Measurements from ENCODE around the gene TMEM63A. TPM values are rescaled to one million over a fixed set of nuclear protein-coding genes. Genes with fewer than 3 reads are reported as not detected.

The TMEM63A gene
- total and polyA plus RNA-seq, 8 donors, result 5.3 to 208 (median 84.5) TPM

GRCh38 chr1:225845097-225845496 is 37.1 kb downstream of the TMEM63A start:
- DNase-seq, result no peak
- peak overlapping the region in 3 of 5 donors; percentile 8 to 63 (median 40) for H3K27ac ChIP-seq
- no peaks in the 10 kb centered on the region for H3K27me3 ChIP-seq
- no peaks in the 10 kb centered on the region for H3K9me3 ChIP-seq
- H3K4me3 ChIP-seq, result no peak overlapping the region
- 86 to 92% (median 88%) methylated on average over 11 to 14 of the region's 14 CpGs for WGBS, 5 donors
- TF ChIP-seq POLR2A (IDR thresholded peaks at IDR 0.05) (no peak), POLR2AphosphoS5 (IDR thresholded peaks at IDR 0.05) (no peak), EP300 (IDR thresholded peaks at IDR 0.05) (no peak), CTCF (IDR thresholded peaks at IDR 0.05) (no peak)
- intact Hi-C loops (cut with DNase I; ENCODE audit: low total_unique reads), result no loop called here
- peaks cover 25 to 53% (median 35%) of the 10 kb centered on the region in 4 donors for H3K4me1 ChIP-seq
- peaks cover 44 to 97% (median 92%) of the 10 kb centered on the region in 4 donors for H3K36me3 ChIP-seq

- Histone ChIP-seq H3K4me1 (peaks cover 25 to 47% (median 32%) of the 10 kb centered on the region in 4 donors), H3K36me3 (peaks cover 45 to 98% (median 92%) of the 10 kb centered on the region in 4 donors), H3K27me3 (no peaks in the 10 kb centered on the region), H3K4me3 (no peak overlapping the region), H3K9me3 (no peaks in the 10 kb centered on the region), H3K27ac (peak overlapping the region in 3 of 5 donors; percentile 8 to 63 (median 40))
- intact Hi-C loops (cut with DNase I; ENCODE audit: low total_unique reads), result no loop called here
- no peak for DNase-seq
- WGBS, 5 donors, result 71 to 83% (median 81%) methylated on average over 17 to 18 of the region's 18 CpGs
- no peak for TF ChIP-seq POLR2A (IDR thresholded peaks at IDR 0.05)
Measured at GRCh38 chr1:225844236-225845061, 37.7 kb downstream of the TMEM63A start.

GRCh38 chr1:225843426-225843795 is 38.8 kb downstream of the TMEM63A start:
- TF ChIP-seq EP300 (IDR thresholded peaks at IDR 0.05) (no peak), CTCF (IDR thresholded peaks at IDR 0.05) (no peak), POLR2A (IDR thresholded peaks at IDR 0.05) (no peak), POLR2AphosphoS5 (IDR thresholded peaks at IDR 0.05) (no peak)

GRCh38 chr1:225842788-225843425 is 39.3 kb downstream of the TMEM63A start:
- no peaks in the 10 kb centered on the region for H3K9me3 ChIP-seq
- no peak for DNase-seq
- H3K36me3 ChIP-seq, result peaks cover 54 to 98% (median 91%) of the 10 kb centered on the region in 4 donors
- H3K27me3 ChIP-seq, result no peaks in the 10 kb centered on the region
- H3K27ac ChIP-seq, result peak overlapping the region in 1 of 5 donors; percentile 36
- intact Hi-C loops (cut with DNase I; ENCODE audit: low total_unique reads), result no loop called here
- peaks cover 16 to 31% (median 21%) of the 10 kb centered on the region in 4 donors for H3K4me1 ChIP-seq
- 82 to 87% (median 87%) methylated on average over 3 to 6 of the region's 6 CpGs for WGBS, 5 donors
- TF ChIP-seq POLR2AphosphoS5 (IDR thresholded peaks at IDR 0.05) (no peak), POLR2A (IDR thresholded peaks at IDR 0.05) (no peak), EP300 (IDR thresholded peaks at IDR 0.05) (no peak), CTCF (IDR thresholded peaks at IDR 0.05) (no peak)
- H3K4me3 ChIP-seq, result no peak overlapping the region

More at GRCh38 chr1:225843426-225843795, 38.8 kb downstream of the TMEM63A start:
- Histone ChIP-seq H3K4me3 (no peak overlapping the region), H3K27me3 (no peaks in the 10 kb centered on the region), H3K9me3 (no peaks in the 10 kb centered on the region), H3K36me3 (peaks cover 55 to 98% (median 92%) of the 10 kb centered on the region in 4 donors), H3K4me1 (peaks cover 21 to 36% (median 26%) of the 10 kb centered on the region in 4 donors), H3K27ac (peak overlapping the region in 1 of 5 donors; percentile 17)
- DNase-seq, result no peak
- WGBS, 5 donors, result 68 to 77% (median 76%) methylated on average over 6 of the region's 6 CpGs
- intact Hi-C loops (cut with DNase I; ENCODE audit: low total_unique reads), result no loop called here
